C4-2B (cell line): ENCODE data around the gene DHX16.

Experiments
- CTCF ChIP-seq: fragments of 450-650 bp; conservative IDR thresholded peaks from 2 replicates; pipeline ENCODE4 v1.5.1; 2017; ENCODE audit warnings: mild to moderate bottlenecking
- ZFX ChIP-seq: fragments of 450-650 bp; IDR thresholded peaks from 2 replicates; pipeline ENCODE4 v1.6.1; 2017

DNA sequence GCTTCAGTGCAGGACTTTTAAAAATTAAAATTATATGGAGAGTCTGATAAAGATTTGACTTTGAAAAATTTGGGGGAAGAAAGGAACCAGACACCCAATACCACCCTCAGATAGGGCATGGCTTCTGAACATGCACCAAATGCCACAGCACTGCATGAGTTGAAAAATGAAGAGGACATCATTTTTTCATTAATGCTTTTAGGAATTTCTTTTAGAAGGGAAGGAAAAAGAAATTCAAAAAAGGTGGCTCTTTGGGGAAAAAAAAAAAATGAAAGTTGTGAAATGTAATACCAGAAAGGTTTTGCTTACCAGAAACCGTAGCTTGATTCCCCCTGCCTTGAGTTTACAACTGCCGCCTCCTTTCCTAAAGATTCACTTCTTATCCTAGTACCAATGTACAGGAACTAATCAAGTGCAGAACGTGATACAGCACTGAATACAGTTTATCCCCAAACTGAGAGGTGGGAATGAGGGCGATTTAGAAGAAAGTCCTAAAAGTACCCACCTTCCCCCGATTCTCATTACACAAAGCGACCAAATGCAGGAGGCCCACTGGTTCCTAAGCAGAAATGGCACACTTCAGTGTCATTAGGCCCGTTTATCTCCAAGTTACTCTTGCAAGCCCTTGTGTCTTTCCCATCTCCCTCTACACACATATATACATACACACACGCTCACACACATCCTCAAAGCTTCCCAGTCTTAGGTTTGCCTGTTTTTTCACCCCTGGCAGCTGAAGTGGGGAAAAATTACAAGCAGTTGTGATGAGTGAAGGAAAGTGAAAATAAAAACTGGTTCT lies 58.6 kb downstream of the DHX16 start:
- TF ChIP-seq CTCF (no peak), ZFX (no peak)
